Panc1 (cell line): Measurements from ENCODE around the gene ABAT. TPM values are rescaled to one million over a fixed set of nuclear protein-coding genes. Genes with fewer than 3 reads are reported as not detected.

Source experiments
- ATAC-seq: fragments of 200-7000 bp; cut with Tn5 transposase; 2 replicates; pipeline ENCODE4 v1.9.1; 2020; ENCODE audit warnings: mild to moderate bottlenecking, moderate library complexity
- BruUV-seq: library from RNA; stranded (reverse); fragments of 400-500 nt; replicated peaks from 2 replicates; lab custom pipeline; 2021; lab: Mats Ljungman, UMichigan
- CTCF ChIA-PET: fragments of 300-600 bp; sonication (Branson Sonifier 250); formaldehyde crosslinking; loops from one replicate; lab custom pipeline; 2022; ENCODE audit warnings: antibody characterized with exemption; lab: Charles Lee
- POLR2A ChIA-PET: fragments of 300-600 bp; sonication (Branson Sonifier 250); formaldehyde crosslinking; loops from one replicate; lab custom pipeline; 2022; ENCODE audit warnings: antibody characterized with exemption; lab: Charles Lee
- DNase-seq: peaks from one replicate; pipeline ENCODE4 v3.0.0-alpha.2; 2010; ENCODE audit warnings: low read depth, low spot score
- H3K27ac ChIP-seq: 2 replicates; pipeline ENCODE4 v1.5.1; 2011; ENCODE audit warnings: mild to moderate bottlenecking, low read length, inconsistent platforms
- H3K27me3 ChIP-seq: fragments of 200-500 bp; sonication (Bioruptor generic); 2 replicates; pipeline ENCODE4 v1.6.0; 2014; ENCODE audit warnings: low read length, inconsistent platforms; ENCODE audit not compliant: control insufficient read depth, insufficient read depth
- H3K36me3 ChIP-seq: fragments of 200-500 bp; sonication (Bioruptor generic); 2 replicates; pipeline ENCODE4 v1.5.1; 2014; ENCODE audit warnings: inconsistent platforms, mild to moderate bottlenecking, low read length, moderate library complexity; ENCODE audit not compliant: control insufficient read depth, insufficient read depth
- H3K4me1 ChIP-seq: 2 replicates; pipeline ENCODE4 v1.5.1; 2011; ENCODE audit warnings: inconsistent platforms, mild to moderate bottlenecking, low read length, moderate library complexity; ENCODE audit not compliant: control insufficient read depth, insufficient read depth
- H3K4me3 ChIP-seq, 2 experiments: 2 replicates each; pipeline ENCODE4 v1.5.1; 2011 to 2012; ENCODE audit warnings: low read depth in 2 of 2, low read length in 2 of 2, mild to moderate bottlenecking in 2 of 2, inconsistent platforms in 1 of 2, moderate library complexity in 1 of 2
- H3K9me3 ChIP-seq: fragments of 200-500 bp; sonication (Bioruptor generic); 2 replicates; pipeline ENCODE4 v1.5.1; 2014; ENCODE audit warnings: low read depth, mild to moderate bottlenecking, inconsistent platforms, low read length, moderate library complexity; ENCODE audit not compliant: control insufficient read depth, insufficient read depth
- POLR2AphosphoS5 ChIP-seq: IDR thresholded peaks from 2 replicates; pipeline ENCODE4 v1.6.1; 2012; ENCODE audit warnings: mild to moderate bottlenecking, low read depth, low read length, moderate library complexity
- SIN3A ChIP-seq: IDR thresholded peaks from 2 replicates; pipeline ENCODE4 v1.6.1; 2012; ENCODE audit warnings: low read depth, mild to moderate bottlenecking, low read length, moderate library complexity, borderline replicate concordance; ENCODE audit not compliant: insufficient read depth
- TCF7L2 ChIP-seq: IDR thresholded peaks from 2 replicates; pipeline ENCODE4 v1.6.1; 2011; ENCODE audit warnings: mild to moderate bottlenecking, low read depth, low read length, inconsistent platforms
- in situ Hi-C: cut with HindIII; loops from 2 replicates; pipeline ENCODE4 v1.10.0; 2016; ENCODE audit warnings: low sequenced_read_pairs, low pct_unique_long_range_greater_than_20kb
- intact Hi-C: fragments of 100-400 bp; cut with micrococcal nuclease; formaldehyde crosslinking; loops from one replicate; pipeline ENCODE4 v1.10.0; 2022; ENCODE audit not compliant: unreplicated experiment
- total RNA-seq: library from RNA; stranded (reverse); gene quantifications from one replicate; pipeline ENCODE4 v1.2.1, GENCODE V29; 2021; ENCODE audit not compliant: unreplicated experiment
- TF ChIP-seq, protein P1 (sequence below): fragments of 450-650 bp; IDR thresholded peaks from 2 replicates; pipeline ENCODE4 v1.5.1; 2017; ENCODE audit warnings: mild to moderate bottlenecking
- TF ChIP-seq, protein P2 (sequence below), 2 experiments: IDR thresholded peaks; 2 replicates each; pipeline ENCODE4 v1.6.1; 2011 to 2012; ENCODE audit warnings: low read depth in 2 of 2, control low read depth in 1 of 2, low read length in 1 of 2, mild to moderate bottlenecking in 1 of 2, moderate library complexity in 1 of 2; ENCODE audit not compliant: insufficient read depth in 1 of 2

Gene ABAT
- total RNA-seq, 1 experiment from 2014 or later, result 0.77 TPM

DNA sequence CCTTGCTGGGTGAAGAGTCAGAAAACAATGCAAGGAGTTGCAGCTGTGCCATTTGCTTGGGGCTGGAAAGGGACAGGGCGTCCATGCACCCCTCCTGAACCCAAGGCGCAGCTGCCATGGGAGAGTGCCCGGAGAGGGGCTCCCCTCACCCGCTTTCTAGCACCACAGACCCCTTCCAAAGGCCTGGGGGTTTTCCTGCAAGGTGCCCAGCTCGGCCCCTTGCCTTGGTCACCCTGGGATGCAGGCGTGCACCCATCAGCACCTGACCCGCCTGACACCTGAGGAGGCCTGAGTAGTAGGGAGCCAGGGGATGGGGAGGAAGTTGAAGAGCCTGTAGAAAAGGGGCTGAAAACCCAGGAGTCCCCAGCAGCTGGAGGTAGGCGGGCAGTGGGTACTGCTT, 92.8 kb downstream of the ABAT start:
- intact Hi-C loops, result no loop called here
- BruUV-seq, result no TSS peak
- Histone ChIP-seq H3K4me1 (no peaks in the 10 kb centered on the region), H3K27me3 (no peaks in the 10 kb centered on the region), H3K36me3 (no peaks in the 10 kb centered on the region), H3K9me3 (no peaks in the 10 kb centered on the region), H3K27ac (no peak overlapping the region), H3K4me3 (no peak overlapping the region)
- no peak for ATAC-seq
- DNase-seq, result no peak
- ChIA-PET CTCF (interaction anchor here (0.6 kb wide), 1 partner anchor 18 kb away, joined by 3 read pairs; no protein-coding TSS in a partner anchor), POLR2A (no interaction called here)
- in situ Hi-C loops, result no loop called here
- TF ChIP-seq, protein P1, sequence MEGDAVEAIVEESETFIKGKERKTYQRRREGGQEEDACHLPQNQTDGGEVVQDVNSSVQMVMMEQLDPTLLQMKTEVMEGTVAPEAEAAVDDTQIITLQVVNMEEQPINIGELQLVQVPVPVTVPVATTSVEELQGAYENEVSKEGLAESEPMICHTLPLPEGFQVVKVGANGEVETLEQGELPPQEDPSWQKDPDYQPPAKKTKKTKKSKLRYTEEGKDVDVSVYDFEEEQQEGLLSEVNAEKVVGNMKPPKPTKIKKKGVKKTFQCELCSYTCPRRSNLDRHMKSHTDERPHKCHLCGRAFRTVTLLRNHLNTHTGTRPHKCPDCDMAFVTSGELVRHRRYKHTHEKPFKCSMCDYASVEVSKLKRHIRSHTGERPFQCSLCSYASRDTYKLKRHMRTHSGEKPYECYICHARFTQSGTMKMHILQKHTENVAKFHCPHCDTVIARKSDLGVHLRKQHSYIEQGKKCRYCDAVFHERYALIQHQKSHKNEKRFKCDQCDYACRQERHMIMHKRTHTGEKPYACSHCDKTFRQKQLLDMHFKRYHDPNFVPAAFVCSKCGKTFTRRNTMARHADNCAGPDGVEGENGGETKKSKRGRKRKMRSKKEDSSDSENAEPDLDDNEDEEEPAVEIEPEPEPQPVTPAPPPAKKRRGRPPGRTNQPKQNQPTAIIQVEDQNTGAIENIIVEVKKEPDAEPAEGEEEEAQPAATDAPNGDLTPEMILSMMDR, result no peak
- no peak for TF ChIP-seq POLR2AphosphoS5
- TF ChIP-seq SIN3A, result no peak
- TF ChIP-seq TCF7L2, result no peak
- TF ChIP-seq, protein P2, sequence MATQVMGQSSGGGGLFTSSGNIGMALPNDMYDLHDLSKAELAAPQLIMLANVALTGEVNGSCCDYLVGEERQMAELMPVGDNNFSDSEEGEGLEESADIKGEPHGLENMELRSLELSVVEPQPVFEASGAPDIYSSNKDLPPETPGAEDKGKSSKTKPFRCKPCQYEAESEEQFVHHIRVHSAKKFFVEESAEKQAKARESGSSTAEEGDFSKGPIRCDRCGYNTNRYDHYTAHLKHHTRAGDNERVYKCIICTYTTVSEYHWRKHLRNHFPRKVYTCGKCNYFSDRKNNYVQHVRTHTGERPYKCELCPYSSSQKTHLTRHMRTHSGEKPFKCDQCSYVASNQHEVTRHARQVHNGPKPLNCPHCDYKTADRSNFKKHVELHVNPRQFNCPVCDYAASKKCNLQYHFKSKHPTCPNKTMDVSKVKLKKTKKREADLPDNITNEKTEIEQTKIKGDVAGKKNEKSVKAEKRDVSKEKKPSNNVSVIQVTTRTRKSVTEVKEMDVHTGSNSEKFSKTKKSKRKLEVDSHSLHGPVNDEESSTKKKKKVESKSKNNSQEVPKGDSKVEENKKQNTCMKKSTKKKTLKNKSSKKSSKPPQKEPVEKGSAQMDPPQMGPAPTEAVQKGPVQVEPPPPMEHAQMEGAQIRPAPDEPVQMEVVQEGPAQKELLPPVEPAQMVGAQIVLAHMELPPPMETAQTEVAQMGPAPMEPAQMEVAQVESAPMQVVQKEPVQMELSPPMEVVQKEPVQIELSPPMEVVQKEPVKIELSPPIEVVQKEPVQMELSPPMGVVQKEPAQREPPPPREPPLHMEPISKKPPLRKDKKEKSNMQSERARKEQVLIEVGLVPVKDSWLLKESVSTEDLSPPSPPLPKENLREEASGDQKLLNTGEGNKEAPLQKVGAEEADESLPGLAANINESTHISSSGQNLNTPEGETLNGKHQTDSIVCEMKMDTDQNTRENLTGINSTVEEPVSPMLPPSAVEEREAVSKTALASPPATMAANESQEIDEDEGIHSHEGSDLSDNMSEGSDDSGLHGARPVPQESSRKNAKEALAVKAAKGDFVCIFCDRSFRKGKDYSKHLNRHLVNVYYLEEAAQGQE (IDR thresholded peaks at IDR 0.05; ENCODE audit: insufficient read depth in 1 of 2, low read depth in 2 of 2, low read length in 1 of 2), result no peak

DNA sequence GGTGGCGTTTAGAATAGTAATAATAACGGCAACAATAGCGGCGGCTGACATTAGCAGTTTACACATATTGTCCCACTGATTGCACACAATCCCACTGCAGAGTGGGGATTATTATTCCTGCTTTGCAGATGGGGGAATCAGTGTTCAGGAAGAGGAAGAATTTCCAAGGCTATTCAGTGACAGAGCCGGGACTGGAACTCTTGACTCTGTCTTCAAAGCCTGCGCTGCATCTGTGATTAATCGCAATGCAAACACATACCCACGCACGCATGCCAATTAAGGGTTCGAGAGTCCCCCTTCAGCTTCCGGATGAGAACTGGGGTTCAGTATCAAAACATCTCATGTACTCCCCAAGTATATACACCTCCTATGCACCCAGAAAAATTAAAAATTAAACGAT, 93.9 kb downstream of the ABAT start:
- H3K36me3 ChIP-seq, result no peaks in the 10 kb centered on the region
- no peak for DNase-seq
- in situ Hi-C loops (no loop called here), intact Hi-C loops (no loop called here)
- no peak overlapping the region for H3K27ac ChIP-seq
- no peaks in the 10 kb centered on the region for H3K9me3 ChIP-seq
- ChIA-PET POLR2A (no interaction called here), CTCF (no interaction called here)
- no TSS peak for BruUV-seq
- TF ChIP-seq SIN3A, result no peak
- TF ChIP-seq POLR2AphosphoS5, result no peak
- TF ChIP-seq, protein P1, result no peak
- TF ChIP-seq TCF7L2, result no peak
- TF ChIP-seq, protein P2 (IDR thresholded peaks at IDR 0.05; ENCODE audit: insufficient read depth in 1 of 2, low read depth in 2 of 2, low read length in 1 of 2), result no peak
- H3K27me3 ChIP-seq, result no peaks in the 10 kb centered on the region
- no peak overlapping the region for H3K4me3 ChIP-seq
- no peak for ATAC-seq
- no peaks in the 10 kb centered on the region for H3K4me1 ChIP-seq
